H1 (cell line): Measurements from ENCODE around the gene DCTN3. TPM values are rescaled to one million over a fixed set of nuclear protein-coding genes. Genes with fewer than 3 reads are reported as not detected.

Experiments
- CTCF ChIA-PET: fragments of 300-600 bp; sonication (Branson Sonifier 250); formaldehyde crosslinking; loops from one replicate; lab custom pipeline; 2021; ENCODE audit not compliant: partially characterized antibody; lab: Charles Lee
- POLR2A ChIA-PET: fragments of 300-600 bp; sonication (Branson Sonifier 250); formaldehyde crosslinking; loops from one replicate; lab custom pipeline; 2021; ENCODE audit warnings: inconsistent platforms; ENCODE audit not compliant: partially characterized antibody; lab: Charles Lee
- DNase-seq, 2 experiments: peaks; one replicate each; pipeline versions ENCODE4 v3.0.0 to v3.0.0-alpha.2; 2010 to 2022; ENCODE audit warnings: low spot score in 2 of 2, low read depth in 1 of 2, mixed read lengths in 1 of 2
- FAIRE-seq: peaks from 2 replicates; lab custom pipeline; 2011; peaks lifted over from hg19 to GRCh38; lab: Jason Lieb, UNC
- H2AFZ ChIP-seq: 2 replicates; pipeline ENCODE4 v1.8.1; 2012; ENCODE audit warnings: low read length, inconsistent platforms
- H2AK5ac ChIP-seq: 2 replicates; pipeline ENCODE4 v1.6.1; 2013; ENCODE audit warnings: low read depth, low read length
- H2BK120ac ChIP-seq: replicated peaks from 2 replicates; pipeline ENCODE3; 2013; ENCODE audit warnings: low read depth, low read length, inconsistent platforms
- H2BK12ac ChIP-seq: 2 replicates; pipeline ENCODE4 v1.6.1; 2013; ENCODE audit warnings: low read depth, low read length
- H2BK15ac ChIP-seq: 2 replicates; pipeline ENCODE4 v1.6.1; 2013; ENCODE audit warnings: low read length
- H2BK20ac ChIP-seq: 2 replicates; pipeline ENCODE4 v1.6.1; 2013; ENCODE audit warnings: low read length
- H2BK5ac ChIP-seq: 2 replicates; pipeline ENCODE4 v1.6.1; 2013; ENCODE audit warnings: low read depth, low read length
- H3K14ac ChIP-seq: 2 replicates; pipeline ENCODE4 v1.6.1; 2013; ENCODE audit warnings: inconsistent platforms; ENCODE audit not compliant: insufficient read length
- H3K18ac ChIP-seq: 2 replicates; pipeline ENCODE4 v1.6.1; 2013; ENCODE audit warnings: low read length; ENCODE audit errors: extremely low read depth
- H3K23ac ChIP-seq: 2 replicates; pipeline ENCODE4 v1.6.1; 2013; ENCODE audit warnings: inconsistent platforms; ENCODE audit not compliant: insufficient read length
- H3K23me2 ChIP-seq: 2 replicates; pipeline ENCODE4 v1.6.1; 2013; ENCODE audit warnings: low read depth, low read length
- H3K27ac ChIP-seq: 2 replicates; pipeline ENCODE4 v1.6.1; 2011; ENCODE audit warnings: low read depth, low read length, inconsistent platforms
- H3K27me3 ChIP-seq, 4 experiments: replicated peaks in 1 of 4; 1 replicate in 1 of 4; 2 replicates in 3 of 4; pipeline versions ENCODE4 v1.6.1 to v1.8.1; 2011 to 2013; ENCODE audit warnings: low read length in 3 of 4, mild to moderate bottlenecking in 3 of 4, inconsistent platforms in 2 of 4, mixed read lengths in 2 of 4, moderate library complexity in 1 of 4; ENCODE audit not compliant: control insufficient read depth in 3 of 4, insufficient read depth in 3 of 4; ENCODE audit errors: extremely low read depth in 1 of 4
- H3K36me3 ChIP-seq, 4 experiments: 2 replicates each; pipeline versions ENCODE4 v1.6.1 to v1.8.1; 2011 to 2013; ENCODE audit warnings: mild to moderate bottlenecking in 4 of 4, low read length in 3 of 4, moderate library complexity in 2 of 4, control low read depth in 1 of 4, inconsistent platforms in 1 of 4; ENCODE audit not compliant: insufficient read depth in 4 of 4, control insufficient read depth in 2 of 4
- H3K4ac ChIP-seq: replicated peaks from 2 replicates; pipeline ENCODE3; 2013; ENCODE audit warnings: low read length, low read depth, mixed read lengths, inconsistent platforms; ENCODE audit not compliant: insufficient read length
- H3K4me1 ChIP-seq, 4 experiments: replicated peaks in 1 of 4; 1 replicate in 1 of 4; 2 replicates in 3 of 4; pipeline versions ENCODE4 v1.6.1 to v1.8.1; 2011 to 2013; ENCODE audit warnings: low read length in 3 of 4, inconsistent platforms in 2 of 4, mixed read lengths in 1 of 4; ENCODE audit not compliant: insufficient read depth in 4 of 4, control insufficient read depth in 3 of 4
- H3K4me2 ChIP-seq, 2 experiments: 2 replicates each; pipeline versions ENCODE4 v1.6.1 to v1.8.1; 2011 to 2013; ENCODE audit warnings: low read depth in 2 of 2, low read length in 2 of 2, control low read depth in 1 of 2, inconsistent platforms in 1 of 2, mild to moderate bottlenecking in 1 of 2; ENCODE audit not compliant: insufficient read depth in 1 of 2
- H3K4me3 ChIP-seq, 4 experiments: fragments of 200-600, 300-600 bp in 1 of 4; sonication (generic), shearing (Covaris generic), sonication (Bioruptor Twin) in 1 of 4; 2 replicates each; pipeline versions ENCODE4 v1.5.1 to v1.8.1; 2011 to 2016; ENCODE audit warnings: low read length in 4 of 4, low read depth in 3 of 4, control low read depth in 2 of 4, inconsistent platforms in 2 of 4, mild to moderate bottlenecking in 2 of 4, mixed read lengths in 1 of 4, moderate library complexity in 1 of 4; ENCODE audit not compliant: insufficient read depth in 2 of 4; ENCODE audit errors: extremely low read depth in 1 of 4
- H3K56ac ChIP-seq: replicated peaks from 2 replicates; pipeline ENCODE3; 2013; ENCODE audit warnings: low read depth, mild to moderate bottlenecking, mixed read lengths, low read length, inconsistent platforms; ENCODE audit not compliant: insufficient read length
- H3K79me1 ChIP-seq: 2 replicates; pipeline ENCODE4 v1.6.1; 2013; ENCODE audit warnings: low read depth, low read length, control low read depth
- H3K79me2 ChIP-seq, 2 experiments: 2 replicates each; pipeline versions ENCODE4 v1.6.1 to v1.8.1; 2012 to 2013; ENCODE audit warnings: low read length in 2 of 2, mild to moderate bottlenecking in 2 of 2, inconsistent platforms in 1 of 2; ENCODE audit not compliant: insufficient read depth in 2 of 2, control insufficient read depth in 1 of 2
- H3K9ac ChIP-seq, 4 experiments: replicated peaks in 1 of 4; 1 replicate in 1 of 4; 2 replicates in 3 of 4; pipeline versions ENCODE4 v1.6.1 to v1.8.1; 2011 to 2013; ENCODE audit warnings: low read depth in 3 of 4, low read length in 3 of 4, control low read depth in 2 of 4, mild to moderate bottlenecking in 2 of 4, moderate library complexity in 2 of 4, inconsistent platforms in 1 of 4; ENCODE audit errors: extremely low read depth in 1 of 4
- H3K9me3 ChIP-seq, 2 experiments: 2 replicates each; pipeline versions ENCODE4 v1.6.1 to v1.8.1; 2012 to 2013; ENCODE audit warnings: mild to moderate bottlenecking in 2 of 2, moderate library complexity in 2 of 2, control low read depth in 1 of 2, inconsistent platforms in 1 of 2, low read depth in 1 of 2, low read length in 1 of 2, mixed read lengths in 1 of 2; ENCODE audit not compliant: insufficient read depth in 2 of 2
- H4K20me1 ChIP-seq, 2 experiments: replicated peaks in 1 of 2; 2 replicates each; pipeline versions ENCODE3 to v1.8.1; 2011 to 2013; ENCODE audit warnings: inconsistent platforms in 2 of 2, low read length in 2 of 2, mild to moderate bottlenecking in 1 of 2; ENCODE audit not compliant: insufficient read depth in 2 of 2, control insufficient read depth in 1 of 2
- H4K5ac ChIP-seq: 2 replicates; pipeline ENCODE4 v1.6.1; 2013; ENCODE audit warnings: low read length, low read depth, mixed read lengths, inconsistent platforms; ENCODE audit not compliant: insufficient read length
- H4K8ac ChIP-seq: 2 replicates; pipeline ENCODE4 v1.8.0; 2013; ENCODE audit warnings: mild to moderate bottlenecking, moderate library complexity, low read length, inconsistent platforms; ENCODE audit not compliant: insufficient read depth; ENCODE audit errors: extremely low read depth
- H4K91ac ChIP-seq: replicated peaks from 2 replicates; pipeline ENCODE3; 2013; ENCODE audit warnings: low read length, mixed read lengths, inconsistent platforms; ENCODE audit not compliant: insufficient read length
- CEBPB ChIP-seq: IDR thresholded peaks from 2 replicates; pipeline ENCODE4 v1.6.1; 2012; ENCODE audit warnings: low read depth, low read length
- GABPA ChIP-seq: IDR thresholded peaks from 2 replicates; pipeline ENCODE4 v1.6.1; 2011; ENCODE audit warnings: mild to moderate bottlenecking, low read length, moderate library complexity, borderline replicate concordance; ENCODE audit not compliant: insufficient read depth
- JUND ChIP-seq: IDR thresholded peaks from 2 replicates; pipeline ENCODE4 v1.6.1; 2011; ENCODE audit warnings: mild to moderate bottlenecking, improper control_type of control experiment, low read length
- POLR2AphosphoS5 ChIP-seq: IDR thresholded peaks from 2 replicates; pipeline ENCODE4 v1.6.1; 2011; ENCODE audit warnings: low read depth, low read length
- RXRA ChIP-seq: IDR thresholded peaks from 2 replicates; pipeline ENCODE4 v1.6.1; 2011; ENCODE audit warnings: low read depth, mild to moderate bottlenecking, low read length, moderate library complexity; ENCODE audit not compliant: insufficient read depth
- SAP30 ChIP-seq: fragments of 300-600 bp; sonication (generic); IDR thresholded peaks from 2 replicates; pipeline ENCODE4 v1.7.1; 2012; ENCODE audit warnings: low read length, moderate library complexity, mild to moderate bottlenecking, inconsistent platforms; ENCODE audit not compliant: insufficient read depth, insufficient replicate concordance
- ZNF274 ChIP-seq: IDR thresholded peaks from 2 replicates; pipeline ENCODE4 v1.7.0; 2012; ENCODE audit warnings: low read length, borderline replicate concordance; ENCODE audit errors: extremely low read depth
- WGBS, 2 experiments: shearing (Covaris generic) in 1 of 2; methylation state at CpG; one replicate each; pipeline versions ENCODE4 v1.1.6 to v1.1.7; 2013 to 2015; ENCODE audit warnings: low lambda C conversion rate in 2 of 2, mixed read lengths in 2 of 2, inconsistent platforms in 1 of 2, low coverage in 1 of 2, missing lambda C conversion rate in 1 of 2; ENCODE audit not compliant: insufficient replicate concordance in 2 of 2, insufficient coverage in 1 of 2, insufficient read length in 1 of 2; ENCODE audit errors: extremely low coverage in 1 of 2, missing lambda C conversion rate in 1 of 2; 5-methylcytosine and 5-hydroxymethylcytosine counted together
- polyA plus RNA-seq, 7 experiments: library from polyadenylated mRNA; depleted of rRNA in 3 of 7; stranded (reverse) in 5 of 7; unstranded in 2 of 7; fragments of >200 nt in 5 of 7; fragments of 200-250 nt in 2 of 7; gene quantifications; 1 replicate in 5 of 7; 2 replicates in 1 of 7; 4 replicates in 1 of 7; pipeline versions ENCODE4 v1.2.1 to v1.2.3, GENCODE V29; 2011 to 2013; ENCODE audit warnings: missing spikeins in 2 of 7, mixed read lengths in 2 of 7
- total RNA-seq: library from RNA; stranded (reverse); fragmentation: NEBNext Ultra II Directional; extraction: Animal tissue kit (Norgen Biotek cat#: 25700); gene quantifications from 2 replicates; pipeline ENCODE4 v1.2.1, GENCODE V29; 2021
- TF ChIP-seq, protein P1 (sequence below): IDR thresholded peaks from 2 replicates; pipeline ENCODE4 v1.6.1; 2012; ENCODE audit warnings: low read length, inconsistent platforms

The DCTN3 gene
- total and polyA plus RNA-seq, 2 of the 8 experiments (the other 6 are each of a cell fraction or from before 2014, with no cell fraction given): 25.6 to 39.2 TPM

DNA sequence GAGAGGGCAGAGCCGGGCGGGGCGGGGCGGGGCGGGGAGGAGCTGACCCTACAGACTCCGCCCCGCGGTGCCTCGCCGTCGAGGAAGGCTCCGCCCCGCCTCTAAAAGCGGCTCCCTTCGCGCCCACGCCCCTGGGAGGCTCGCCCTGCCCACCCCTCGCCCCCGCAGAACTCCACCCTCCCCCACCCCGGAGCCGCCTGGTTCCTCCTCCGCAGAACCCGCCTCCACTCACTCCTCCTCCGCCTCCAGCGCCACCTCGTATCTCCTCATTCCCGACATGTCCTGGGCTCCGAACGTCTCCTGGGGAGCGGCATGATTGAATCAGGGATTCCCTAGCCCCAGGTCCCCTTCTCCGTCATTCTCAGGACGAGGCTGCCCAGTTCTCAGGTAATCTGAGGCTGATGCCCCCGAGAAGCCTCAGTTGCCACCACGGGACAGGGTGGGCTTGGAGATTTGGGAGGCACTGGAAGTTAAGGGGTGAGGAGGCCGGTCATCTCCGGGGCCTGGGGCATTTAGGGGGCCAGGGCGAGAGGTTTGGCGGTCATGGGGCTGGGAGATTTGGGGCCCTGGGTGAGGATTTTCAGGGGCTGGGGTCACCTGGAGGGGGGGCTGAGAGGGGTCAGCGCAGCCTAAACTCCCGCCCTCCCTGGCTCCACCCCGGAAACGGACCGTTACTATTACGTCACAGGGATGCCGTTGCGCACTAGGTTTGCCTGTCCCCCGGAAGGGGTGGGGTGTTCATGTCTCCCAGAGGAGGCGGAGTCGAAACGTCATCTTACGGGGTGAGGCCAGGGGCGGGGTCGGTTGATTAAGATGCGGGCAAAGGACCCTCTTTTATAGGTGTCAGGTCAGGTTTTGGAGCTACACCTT, 45.3 kb upstream of the DCTN3 start:
- ChIA-PET POLR2A (interaction anchor here (0.8 to 7.7 kb wide), 7 partner anchors 10 to 31 kb away, joined by 3 to 92 read pairs (median 6); partner anchors contain the start of genes GALT, IL11RA and SIGMAR1), CTCF (interaction anchor here (0.6 to 15.2 kb wide), 11 partner anchors 9 to 45 kb away, joined by 3 to 277 read pairs (median 8); partner anchors contain the start of genes DCTN3, GALT, IL11RA and SIGMAR1)
- H2AFZ ChIP-seq: 0 out of 2 replicates have a peak overlapping the region, but pooled peaks have one; percentile 89
- 0% methylated on average over 25 of the region's 55 CpGs; no CpG with 5 or more reads in 1 of the 2 experiments for WGBS, 2 experiments
- peaks cover 0 to 2% of the 10 kb centered on the region in 2 experiments for H4K20me1 ChIP-seq
- H2BK12ac ChIP-seq: no peak overlapping the region
- no peak overlapping the region for H3K14ac ChIP-seq
- H3K23ac ChIP-seq: no peak overlapping the region
- no peak overlapping the region for H3K4ac ChIP-seq
- peak overlapping the region; percentile 73 for H4K5ac ChIP-seq
- peaks cover 3 to 5% of the 10 kb centered on the region in 2 experiments; a peak in 1 of 4 replicates for H3K9me3 ChIP-seq
- peak overlapping the region; percentile 59 to 92 (median 81) for H3K4me3 ChIP-seq
- no peak overlapping the region for H2AK5ac ChIP-seq
- peak overlapping the region; percentile 85 to 94 for H3K4me2 ChIP-seq
- peak overlapping the region; percentile 36 for H4K91ac ChIP-seq
- H3K36me3 ChIP-seq: peaks cover 0 to 5% (median 0%) of the 10 kb centered on the region in 4 experiments; a peak in 3 of 8 replicates
- H3K79me1 ChIP-seq: no peaks in the 10 kb centered on the region
- H3K4me1 ChIP-seq: peaks cover 0 to 4% (median 2%) of the 10 kb centered on the region in 4 experiments; a peak in 2 of 7 replicates
- H3K27ac ChIP-seq: peak overlapping the region; percentile 88
- peaks cover 0 to 8% of the 10 kb centered on the region in 2 experiments; a peak in 1 of 4 replicates for H3K79me2 ChIP-seq
- FAIRE-seq: peak; percentile 85
- H2BK20ac ChIP-seq: no peak overlapping the region
- H3K18ac ChIP-seq: peak overlapping the region; percentile 80
- H2BK120ac ChIP-seq: no peak overlapping the region
- H2BK5ac ChIP-seq: peak overlapping the region; percentile 91; the same call in 1 of the 2 replicates
- H4K8ac ChIP-seq: peak overlapping the region; percentile 76
- peak overlapping the region; percentile 70 to 89 (median 83) for H3K9ac ChIP-seq
- DNase-seq: peak; percentile 80 to 95
- peaks cover 9% of the 10 kb centered on the region for H3K23me2 ChIP-seq
- H3K56ac ChIP-seq: peak overlapping the region; percentile 66
- 0 out of 2 replicates have a peak overlapping the region, but pooled peaks have one; percentile 46 for H2BK15ac ChIP-seq
- peaks cover 0 to 5% (median 0%) of the 10 kb centered on the region in 4 experiments; a peak in 2 of 7 replicates for H3K27me3 ChIP-seq
- TF ChIP-seq JUND (no peak), SAP30 (peak; percentile 26), GABPA (peak; percentile 83; the same call in 1 of the 2 replicates), POLR2AphosphoS5 (peak; percentile 87), CEBPB (peak; percentile 71), RXRA (no peak), ZNF274 (no peak)
- TF ChIP-seq, protein P1, sequence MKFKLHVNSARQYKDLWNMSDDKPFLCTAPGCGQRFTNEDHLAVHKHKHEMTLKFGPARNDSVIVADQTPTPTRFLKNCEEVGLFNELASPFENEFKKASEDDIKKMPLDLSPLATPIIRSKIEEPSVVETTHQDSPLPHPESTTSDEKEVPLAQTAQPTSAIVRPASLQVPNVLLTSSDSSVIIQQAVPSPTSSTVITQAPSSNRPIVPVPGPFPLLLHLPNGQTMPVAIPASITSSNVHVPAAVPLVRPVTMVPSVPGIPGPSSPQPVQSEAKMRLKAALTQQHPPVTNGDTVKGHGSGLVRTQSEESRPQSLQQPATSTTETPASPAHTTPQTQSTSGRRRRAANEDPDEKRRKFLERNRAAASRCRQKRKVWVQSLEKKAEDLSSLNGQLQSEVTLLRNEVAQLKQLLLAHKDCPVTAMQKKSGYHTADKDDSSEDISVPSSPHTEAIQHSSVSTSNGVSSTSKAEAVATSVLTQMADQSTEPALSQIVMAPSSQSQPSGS: no peak
